ENCODE results near the gene OTOL1. TPM values are rescaled to one million over a fixed set of nuclear protein-coding genes. Genes with fewer than 3 reads are reported as not detected.

Gene OTOL1
- total RNA-seq, 1 donor from 2014 or later = not detected

- Histone ChIP-seq H3K27ac (no peak overlapping the region), H3K27me3 (no peaks in the 10 kb centered on the region), H3K36me3 (no peaks in the 10 kb centered on the region), H3K4me1 (no peaks in the 10 kb centered on the region), H3K4me3 (no peak overlapping the region), H3K9me3 (no peaks in the 10 kb centered on the region)
- intact Hi-C loops (cut with DNase I) = no loop called here
- TF ChIP-seq POLR2A (IDR thresholded peaks at IDR 0.05) (no peak), CTCF (IDR thresholded peaks at IDR 0.05) (no peak), POLR2AphosphoS5 (IDR thresholded peaks at IDR 0.05; ENCODE audit: insufficient read depth in 1 of 2, low read depth in 1 of 2) (no peak)
- DNase-seq (ENCODE audit: extremely low spot score in 2 of 2) = no peak
Measured at GRCh38 chr3:161549261-161549660, 52.7 kb downstream of the OTOL1 start.

- intact Hi-C loops (cut with DNase I) = no loop called here
- H3K9me3 ChIP-seq = no peaks in the 10 kb centered on the region
- H3K36me3 ChIP-seq = no peaks in the 10 kb centered on the region
- no peaks in the 10 kb centered on the region for H3K4me1 ChIP-seq
- DNase-seq (ENCODE audit: extremely low spot score in 2 of 2) = no peak
- TF ChIP-seq CTCF (IDR thresholded peaks at IDR 0.05) (no peak), POLR2A (IDR thresholded peaks at IDR 0.05) (no peak), POLR2AphosphoS5 (IDR thresholded peaks at IDR 0.05; ENCODE audit: insufficient read depth in 1 of 2, low read depth in 1 of 2) (no peak)
- H3K27ac ChIP-seq = no peak overlapping the region
- H3K27me3 ChIP-seq = no peaks in the 10 kb centered on the region
- no peak overlapping the region for H3K4me3 ChIP-seq
Measured at GRCh38 chr3:161550491-161551195, 54.0 kb downstream of the OTOL1 start.

GRCh38 chr3:161551697-161552096, 55.1 kb downstream of the OTOL1 start:
- intact Hi-C loops (cut with DNase I) = no loop called here
- no peaks in the 10 kb centered on the region for H3K4me1 ChIP-seq
- H3K36me3 ChIP-seq = no peaks in the 10 kb centered on the region
- no peak overlapping the region for H3K4me3 ChIP-seq
- no peak overlapping the region for H3K27ac ChIP-seq
- H3K27me3 ChIP-seq = no peaks in the 10 kb centered on the region
- no peak for TF ChIP-seq POLR2A (IDR thresholded peaks at IDR 0.05)
- no peak for TF ChIP-seq POLR2AphosphoS5 (IDR thresholded peaks at IDR 0.05; ENCODE audit: insufficient read depth in 1 of 2, low read depth in 1 of 2)
- TF ChIP-seq CTCF (IDR thresholded peaks at IDR 0.05) = no peak
- no peak for DNase-seq (ENCODE audit: extremely low spot score in 2 of 2)
- no peaks in the 10 kb centered on the region for H3K9me3 ChIP-seq

- H3K27me3 ChIP-seq = no peaks in the 10 kb centered on the region
- H3K4me1 ChIP-seq = no peaks in the 10 kb centered on the region
- no peak overlapping the region for H3K27ac ChIP-seq
- H3K4me3 ChIP-seq = no peak overlapping the region
- intact Hi-C loops (cut with DNase I) = no loop called here
- no peak for DNase-seq (ENCODE audit: extremely low spot score in 2 of 2)
- TF ChIP-seq POLR2AphosphoS5 (IDR thresholded peaks at IDR 0.05; ENCODE audit: insufficient read depth in 1 of 2, low read depth in 1 of 2) = no peak
- H3K36me3 ChIP-seq = no peaks in the 10 kb centered on the region
- H3K9me3 ChIP-seq = no peaks in the 10 kb centered on the region
Measured at GRCh38 chr3:161552984-161553560, 56.5 kb downstream of the OTOL1 start.

Other genes with a start within 250 kb of the OTOL1 start
- gene SPTSSB, start 125.3 kb upstream of the OTOL1 start, total RNA-seq = 2.9 TPM